Upper lobe of left lung (tissue), 4 donors: ENCODE measurements around the gene STARD7.

Source experiments
- CTCF ChIP-seq, 6 experiments: fragments of 450-650 bp in 4 of 6; fragments of 200-600 bp in 2 of 6; sonication (generic) in 2 of 6; IDR thresholded peaks; one replicate each; pipeline ENCODE4 v1.5.1; 2016 to 2019; ENCODE audit warnings: antibody characterized with exemption in 6 of 6
- EP300 ChIP-seq, 4 donors: sonication (generic); formaldehyde crosslinking; IDR thresholded peaks; one replicate each; pipeline ENCODE4 v1.5.1; 2017; ENCODE audit warnings: antibody characterized with exemption in 4 of 4, control low read depth in 2 of 4
- POLR2A ChIP-seq, 4 donors: fragments of 450-650 bp; IDR thresholded peaks; one replicate each; pipeline ENCODE4 v1.5.1; 2016 to 2017; ENCODE audit warnings: antibody characterized with exemption in 4 of 4, mild to moderate bottlenecking in 2 of 4
- POLR2AphosphoS5 ChIP-seq, 2 donors: sonication (generic); formaldehyde crosslinking; IDR thresholded peaks; one replicate each; pipeline ENCODE4 v1.5.1; 2017; ENCODE audit warnings: antibody characterized with exemption in 2 of 2

GRCh38 chr2:96243843-96244242 lies 35.2 kb upstream of the STARD7 start:
- no peak for TF ChIP-seq CTCF (IDR thresholded peaks at IDR 0.05)
- no peak for TF ChIP-seq EP300 (IDR thresholded peaks at IDR 0.05)
- no peak for TF ChIP-seq POLR2A (IDR thresholded peaks at IDR 0.05)
- TF ChIP-seq POLR2AphosphoS5 (IDR thresholded peaks at IDR 0.05), result no peak
